Fibroblast of lung (primary cell): ENCODE data around the gene RAET1E. TPM values are rescaled to one million over a fixed set of nuclear protein-coding genes. Genes with fewer than 3 reads are reported as not detected.
"Not testable (repeated sequence)": the region's sequence is repeated elsewhere in the genome, so short reads cannot be mapped to it uniquely, and the experiment has no call there.

Experiments used
- DNase-seq, 2 donors: peaks; one replicate each; pipeline versions ENCODE4 v3.0.0 to v3.0.0-alpha.2; 2010; ENCODE audit warnings: low read depth in 2 of 2
- H2AFZ ChIP-seq: 2 replicates; pipeline ENCODE4 v1.5.1; 2012; ENCODE audit warnings: low read length, control low read depth, inconsistent platforms
- H3K27ac ChIP-seq: 2 replicates; pipeline ENCODE4 v1.5.1; 2011; ENCODE audit warnings: low read length, control low read depth; ENCODE audit not compliant: insufficient read depth
- H3K27me3 ChIP-seq: 2 replicates; pipeline ENCODE4 v1.5.1; 2011; ENCODE audit warnings: mild to moderate bottlenecking, low read length; ENCODE audit not compliant: control insufficient read depth, insufficient read depth
- H3K36me3 ChIP-seq: 2 replicates; pipeline ENCODE4 v1.5.1; 2011; ENCODE audit warnings: low read length; ENCODE audit not compliant: control insufficient read depth, insufficient read depth
- H3K4me1 ChIP-seq: 2 replicates; pipeline ENCODE4 v1.5.1; 2011; ENCODE audit warnings: low read length; ENCODE audit not compliant: control insufficient read depth, insufficient read depth; ENCODE audit errors: extremely low read depth
- H3K4me2 ChIP-seq: 2 replicates; pipeline ENCODE4 v1.5.1; 2011; ENCODE audit warnings: low read length, control low read depth; ENCODE audit not compliant: insufficient read depth; ENCODE audit errors: extremely low read depth
- H3K4me3 ChIP-seq, 4 experiments: fragments of 200-600 bp in 1 of 4; sonication (generic) in 1 of 4; replicated peaks in 1 of 4; 2 replicates each; pipeline ENCODE4 v1.5.1; 2011 to 2016; ENCODE audit warnings: low read length in 4 of 4, low read depth in 3 of 4, mild to moderate bottlenecking in 3 of 4, control low read depth in 2 of 4, inconsistent platforms in 1 of 4, mixed read lengths in 1 of 4; ENCODE audit not compliant: insufficient read depth in 1 of 4; ENCODE audit errors: control extremely low read depth in 1 of 4
- H3K79me2 ChIP-seq: 2 replicates; pipeline ENCODE4 v1.5.1; 2012; ENCODE audit warnings: mild to moderate bottlenecking, low read length, inconsistent platforms; ENCODE audit not compliant: control insufficient read depth, insufficient read depth
- H3K9ac ChIP-seq: 2 replicates; pipeline ENCODE4 v1.5.1; 2011; ENCODE audit warnings: mild to moderate bottlenecking, low read length, control low read depth; ENCODE audit not compliant: insufficient read depth
- H3K9me3 ChIP-seq: 2 replicates; pipeline ENCODE4 v1.5.1; 2012; ENCODE audit warnings: low read depth, low read length; ENCODE audit not compliant: control insufficient read depth, insufficient read depth
- H4K20me1 ChIP-seq: 2 replicates; pipeline ENCODE4 v1.5.1; 2011; ENCODE audit warnings: low read length; ENCODE audit not compliant: control insufficient read depth, insufficient read depth; ENCODE audit errors: extremely low read depth
- EZH2 ChIP-seq: IDR thresholded peaks from 2 replicates; pipeline ENCODE4 v1.5.1; 2012; ENCODE audit warnings: low read length, control low read depth, mild to moderate bottlenecking; ENCODE audit errors: missing control alignments
- polyA plus RNA-seq, 2 donors: library from polyadenylated mRNA; depleted of rRNA in 1 of 2; stranded (reverse) in 1 of 2; unstranded in 1 of 2; fragments of >200 nt; gene quantifications; 2 replicates each; pipeline ENCODE4 v1.2.1, GENCODE V29; 2011 to 2012; ENCODE audit warnings: missing spikeins in 1 of 2
- total RNA-seq: library from RNA; depleted of rRNA; stranded (reverse); fragments of >200 nt; gene quantifications from 2 replicates; pipeline ENCODE4 v1.2.1, GENCODE V29; 2014
- TF ChIP-seq, protein P1 (sequence below), 2 donors: IDR thresholded peaks in 1 of 2; conservative IDR thresholded peaks in 1 of 2; 1 replicate in 1 of 2; 2 replicates in 1 of 2; pipeline ENCODE4 v1.5.1; 2011 to 2012; ENCODE audit warnings: low read length in 2 of 2, control low read depth in 1 of 2, inconsistent platforms in 1 of 2, low read depth in 1 of 2, mild to moderate bottlenecking in 1 of 2

The RAET1E gene
- total and polyA plus RNA-seq, 2 donors (not counting 1 experiment from before 2014, with no cell fraction given) = 0.12 to 1.5 TPM

DNA sequence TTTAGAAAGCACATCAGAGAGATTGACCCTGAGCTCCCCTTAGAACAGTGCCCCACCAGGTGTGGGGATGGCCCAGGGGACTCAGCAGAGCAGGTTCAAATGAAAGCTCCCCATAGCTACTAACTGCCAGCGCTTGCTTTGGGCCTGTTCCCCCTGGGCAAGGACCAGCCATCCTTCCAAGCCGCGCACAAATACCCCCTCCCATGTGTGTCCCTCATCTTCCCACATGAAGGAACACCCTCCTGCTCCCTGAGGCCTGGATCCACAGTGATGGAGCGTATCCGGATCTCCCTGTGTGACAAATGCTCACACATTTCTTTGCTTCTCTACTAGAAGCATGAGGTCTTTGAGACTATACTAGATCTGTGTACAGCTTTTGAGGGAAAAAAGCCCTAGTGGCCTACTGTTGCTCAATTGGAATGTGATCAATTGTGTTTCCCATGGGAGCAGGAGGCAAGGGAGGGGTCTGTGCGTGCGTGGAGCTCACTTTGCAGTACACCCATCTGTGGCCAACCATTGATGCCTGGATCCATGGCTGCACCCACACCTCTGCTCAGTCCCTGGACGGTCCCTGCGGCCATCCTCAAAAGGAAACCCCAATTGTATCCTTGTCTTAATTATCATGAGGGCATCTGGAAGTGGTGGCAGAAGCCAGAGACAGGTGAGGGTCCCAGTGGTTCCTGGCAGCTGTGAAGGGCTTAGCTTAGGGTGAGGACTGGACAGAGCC lies 26.5 kb upstream of the RAET1E start:
- Histone ChIP-seq H3K4me2 (no peak overlapping the region), H3K4me1 (peaks cover 6% of the 10 kb centered on the region), H3K4me3 (no peak overlapping the region), H3K36me3 (no peaks in the 10 kb centered on the region), H4K20me1 (no peaks in the 10 kb centered on the region), H3K27me3 (peaks cover 5% of the 10 kb centered on the region), H3K27ac (no peak overlapping the region), H2AFZ (no peak overlapping the region), H3K79me2 (no peaks in the 10 kb centered on the region), H3K9ac (no peak overlapping the region), H3K9me3 (no peaks in the 10 kb centered on the region)
- no peak for TF ChIP-seq EZH2
- TF ChIP-seq, protein P1, sequence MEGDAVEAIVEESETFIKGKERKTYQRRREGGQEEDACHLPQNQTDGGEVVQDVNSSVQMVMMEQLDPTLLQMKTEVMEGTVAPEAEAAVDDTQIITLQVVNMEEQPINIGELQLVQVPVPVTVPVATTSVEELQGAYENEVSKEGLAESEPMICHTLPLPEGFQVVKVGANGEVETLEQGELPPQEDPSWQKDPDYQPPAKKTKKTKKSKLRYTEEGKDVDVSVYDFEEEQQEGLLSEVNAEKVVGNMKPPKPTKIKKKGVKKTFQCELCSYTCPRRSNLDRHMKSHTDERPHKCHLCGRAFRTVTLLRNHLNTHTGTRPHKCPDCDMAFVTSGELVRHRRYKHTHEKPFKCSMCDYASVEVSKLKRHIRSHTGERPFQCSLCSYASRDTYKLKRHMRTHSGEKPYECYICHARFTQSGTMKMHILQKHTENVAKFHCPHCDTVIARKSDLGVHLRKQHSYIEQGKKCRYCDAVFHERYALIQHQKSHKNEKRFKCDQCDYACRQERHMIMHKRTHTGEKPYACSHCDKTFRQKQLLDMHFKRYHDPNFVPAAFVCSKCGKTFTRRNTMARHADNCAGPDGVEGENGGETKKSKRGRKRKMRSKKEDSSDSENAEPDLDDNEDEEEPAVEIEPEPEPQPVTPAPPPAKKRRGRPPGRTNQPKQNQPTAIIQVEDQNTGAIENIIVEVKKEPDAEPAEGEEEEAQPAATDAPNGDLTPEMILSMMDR (conservative IDR thresholded peaks at IDR 0.05 in 1 of 2, IDR thresholded peaks at IDR 0.05 in 1 of 2; ENCODE audit: low read depth in 1 of 2, low read length in 2 of 2) = no peak
- no peak for DNase-seq

DNA sequence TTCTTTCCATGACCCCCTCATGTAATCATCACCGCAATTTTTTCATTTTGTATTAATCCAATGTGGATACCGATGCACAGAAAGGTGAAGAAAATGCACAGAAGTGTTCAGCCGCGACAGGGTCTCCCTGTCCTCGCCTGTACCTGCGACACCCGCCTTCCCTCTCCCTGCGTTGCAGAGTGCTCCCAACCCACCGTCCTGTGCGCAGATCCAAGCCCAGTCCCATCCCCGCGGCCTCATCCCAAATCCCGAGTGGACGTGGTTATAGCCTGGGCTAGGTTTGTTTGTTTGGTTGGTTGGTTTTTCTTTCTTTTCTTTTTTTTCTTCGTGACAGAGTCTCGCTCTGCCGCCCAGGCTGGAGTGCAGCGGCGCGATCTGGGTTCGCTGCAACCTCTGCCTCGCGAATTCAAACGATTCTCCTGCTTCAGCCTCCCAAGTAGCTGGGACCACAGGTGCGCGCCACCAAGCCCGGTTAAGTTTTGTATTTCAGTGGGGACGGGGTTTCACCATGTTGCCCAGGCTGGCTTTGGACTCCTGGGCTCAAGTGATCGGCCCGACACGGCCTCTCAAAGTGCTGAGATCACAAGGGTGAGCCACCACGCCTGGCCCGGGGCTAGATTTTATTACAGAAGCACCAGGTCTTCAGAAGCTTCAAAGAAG lies 25.5 kb upstream of the RAET1E start:
- H3K79me2 ChIP-seq = no peaks in the 10 kb centered on the region
- H3K9me3 ChIP-seq = no peaks in the 10 kb centered on the region
- H4K20me1 ChIP-seq = no peaks in the 10 kb centered on the region
- no peak overlapping the region for H3K27ac ChIP-seq
- H3K27me3 ChIP-seq = no peaks in the 10 kb centered on the region
- H2AFZ ChIP-seq = peak overlapping the region; percentile 71
- H3K4me3 ChIP-seq = peak overlapping the region; percentile 41 to 77 (median 69)
- TF ChIP-seq, protein P1 (conservative IDR thresholded peaks at IDR 0.05 in 1 of 2, IDR thresholded peaks at IDR 0.05 in 1 of 2; ENCODE audit: low read depth in 1 of 2, low read length in 2 of 2) = no peak
- TF ChIP-seq EZH2 = no peak
- peaks cover 6% of the 10 kb centered on the region for H3K4me1 ChIP-seq
- H3K36me3 ChIP-seq = no peaks in the 10 kb centered on the region
- no peak overlapping the region for H3K9ac ChIP-seq
- no peak for DNase-seq
- H3K4me2 ChIP-seq = peak overlapping the region; percentile 79

GRCh38 chr6:149922642-149923326 lies 24.9 kb upstream of the RAET1E start, which contains the start of gene RAET1G:
Gene RAET1G, minus strand, starts transcription at chr6:149923121. Its CDS starts 111 bp downstream, at chr6:149923010.
- Histone ChIP-seq H2AFZ (peak within 1 kb of the TSS; percentile 85), H3K4me1 (peaks cover 6% of the 10 kb centered on the region), H3K4me2 (peak within 1 kb of the TSS; percentile 79), H4K20me1 (no peaks in the 10 kb centered on the region), H3K9me3 (no peaks in the 10 kb centered on the region), H3K79me2 (no peaks in the 10 kb centered on the region), H3K9ac (peak within 1 kb of the TSS; percentile 31), H3K4me3 (peak within 1 kb of the TSS; percentile 41 to 77 (median 69)), H3K27me3 (no peaks in the 10 kb centered on the region), H3K27ac (no peak within 1 kb of the TSS), H3K36me3 (no peaks in the 10 kb centered on the region)
- TF ChIP-seq EZH2 = no peak
- peak; percentile 95 for DNase-seq

GRCh38 chr6:149922091-149922490 lies 24.2 kb upstream of the RAET1E start:
- peak overlapping the region in 2 of 4 experiments; percentile 14 to 76 for H3K4me3 ChIP-seq
- H3K9ac ChIP-seq, H3K27ac ChIP-seq, H2AFZ ChIP-seq, DNase-seq, H3K79me2 ChIP-seq, H3K27me3 ChIP-seq, H3K9me3 ChIP-seq, H4K20me1 ChIP-seq, H3K36me3 ChIP-seq, H3K4me1 ChIP-seq: not testable (repeated sequence)
- peak overlapping the region; percentile 79 for H3K4me2 ChIP-seq
